Stomach (tissue), 4 donors: Measurements from ENCODE around the gene GNE.

Experiments
- POLR2A ChIP-seq, 4 donors: fragments of 450-650 bp; IDR thresholded peaks; one replicate each; pipeline ENCODE4 v1.6.1; 2016; ENCODE audit warnings: antibody characterized with exemption in 4 of 4, control low read depth in 2 of 4, mild to moderate bottlenecking in 1 of 4, moderate library complexity in 1 of 4
- TF ChIP-seq, protein P1 (sequence below), 7 experiments: fragments of 450-650 bp in 4 of 7; fragments of 200-600 bp in 3 of 7; sonication (generic) in 3 of 7; IDR thresholded peaks; one replicate each; pipeline ENCODE4 v1.5.1; 2016 to 2019; ENCODE audit warnings: antibody characterized with exemption in 7 of 7, control low read depth in 2 of 7, mild to moderate bottlenecking in 1 of 7

DNA sequence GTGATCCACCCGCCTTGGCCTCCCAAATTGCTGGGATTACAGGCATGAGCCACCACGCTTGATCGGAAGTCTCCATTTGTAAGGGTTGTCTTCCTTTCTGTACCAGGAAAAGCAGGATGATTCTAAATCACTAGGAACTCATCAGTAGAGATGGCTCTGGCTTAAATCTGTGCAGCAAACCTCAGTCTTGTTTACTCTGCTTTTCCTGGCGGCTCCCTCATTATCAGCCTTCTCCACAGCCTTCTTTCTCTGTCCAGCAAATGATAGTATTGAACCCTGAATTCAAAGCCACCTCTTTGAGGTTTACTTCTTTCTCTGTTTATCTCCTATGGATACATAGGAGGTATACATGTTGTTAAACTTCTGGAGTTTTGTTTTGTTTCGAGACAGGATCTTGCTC, 43.0 kb upstream of the GNE start:
- TF ChIP-seq, protein P1, sequence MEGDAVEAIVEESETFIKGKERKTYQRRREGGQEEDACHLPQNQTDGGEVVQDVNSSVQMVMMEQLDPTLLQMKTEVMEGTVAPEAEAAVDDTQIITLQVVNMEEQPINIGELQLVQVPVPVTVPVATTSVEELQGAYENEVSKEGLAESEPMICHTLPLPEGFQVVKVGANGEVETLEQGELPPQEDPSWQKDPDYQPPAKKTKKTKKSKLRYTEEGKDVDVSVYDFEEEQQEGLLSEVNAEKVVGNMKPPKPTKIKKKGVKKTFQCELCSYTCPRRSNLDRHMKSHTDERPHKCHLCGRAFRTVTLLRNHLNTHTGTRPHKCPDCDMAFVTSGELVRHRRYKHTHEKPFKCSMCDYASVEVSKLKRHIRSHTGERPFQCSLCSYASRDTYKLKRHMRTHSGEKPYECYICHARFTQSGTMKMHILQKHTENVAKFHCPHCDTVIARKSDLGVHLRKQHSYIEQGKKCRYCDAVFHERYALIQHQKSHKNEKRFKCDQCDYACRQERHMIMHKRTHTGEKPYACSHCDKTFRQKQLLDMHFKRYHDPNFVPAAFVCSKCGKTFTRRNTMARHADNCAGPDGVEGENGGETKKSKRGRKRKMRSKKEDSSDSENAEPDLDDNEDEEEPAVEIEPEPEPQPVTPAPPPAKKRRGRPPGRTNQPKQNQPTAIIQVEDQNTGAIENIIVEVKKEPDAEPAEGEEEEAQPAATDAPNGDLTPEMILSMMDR (IDR thresholded peaks at IDR 0.05), result no peak
- TF ChIP-seq POLR2A (IDR thresholded peaks at IDR 0.05), result no peak
